Hepatocyte (in vitro differentiated cells): Measurements from ENCODE around the gene NKPD1.

Experiments
- EZH2 ChIP-seq: fragments of 200-600 bp; sonication (generic); IDR thresholded peaks from 2 replicates; pipeline ENCODE4 v1.6.1; 2016; ENCODE audit warnings: antibody characterized with exemption, mild to moderate bottlenecking, borderline replicate concordance
- EZH2phosphoT487 ChIP-seq: fragments of 200-600 bp; sonication (generic); IDR thresholded peaks from one replicate; pipeline ENCODE4 v1.6.1; 2018; ENCODE audit warnings: antibody characterized with exemption, mild to moderate bottlenecking, low read depth, moderate library complexity; ENCODE audit not compliant: unreplicated experiment, severe bottlenecking
- TF ChIP-seq, protein P1 (sequence below): fragments of 200-600 bp; sonication (generic); IDR thresholded peaks from 2 replicates; pipeline ENCODE4 v1.5.1; 2016; ENCODE audit warnings: antibody characterized with exemption, mild to moderate bottlenecking; ENCODE audit not compliant: poor library complexity

- TF ChIP-seq, protein P1, sequence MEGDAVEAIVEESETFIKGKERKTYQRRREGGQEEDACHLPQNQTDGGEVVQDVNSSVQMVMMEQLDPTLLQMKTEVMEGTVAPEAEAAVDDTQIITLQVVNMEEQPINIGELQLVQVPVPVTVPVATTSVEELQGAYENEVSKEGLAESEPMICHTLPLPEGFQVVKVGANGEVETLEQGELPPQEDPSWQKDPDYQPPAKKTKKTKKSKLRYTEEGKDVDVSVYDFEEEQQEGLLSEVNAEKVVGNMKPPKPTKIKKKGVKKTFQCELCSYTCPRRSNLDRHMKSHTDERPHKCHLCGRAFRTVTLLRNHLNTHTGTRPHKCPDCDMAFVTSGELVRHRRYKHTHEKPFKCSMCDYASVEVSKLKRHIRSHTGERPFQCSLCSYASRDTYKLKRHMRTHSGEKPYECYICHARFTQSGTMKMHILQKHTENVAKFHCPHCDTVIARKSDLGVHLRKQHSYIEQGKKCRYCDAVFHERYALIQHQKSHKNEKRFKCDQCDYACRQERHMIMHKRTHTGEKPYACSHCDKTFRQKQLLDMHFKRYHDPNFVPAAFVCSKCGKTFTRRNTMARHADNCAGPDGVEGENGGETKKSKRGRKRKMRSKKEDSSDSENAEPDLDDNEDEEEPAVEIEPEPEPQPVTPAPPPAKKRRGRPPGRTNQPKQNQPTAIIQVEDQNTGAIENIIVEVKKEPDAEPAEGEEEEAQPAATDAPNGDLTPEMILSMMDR = no peak
- TF ChIP-seq EZH2 (no peak), EZH2phosphoT487 (no peak)
Observed at GRCh38 chr19:45172611-45173208, 11.9 kb upstream of the NKPD1 start.
